Gastrocnemius medialis (tissue), 4 donors: ENCODE results near the gene CATSPER1. TPM values are rescaled to one million over a fixed set of nuclear protein-coding genes. Genes with fewer than 3 reads are reported as not detected.

Experiments used
- ATAC-seq, 2 donors: fragments of 150-250 bp; one replicate each; pipeline ENCODE4 v1.9.1; 2016
- DNase-seq, 2 donors: peaks; one replicate each; pipeline ENCODE4 v3.0.0-alpha.2; 2019
- H3K27ac ChIP-seq, 4 donors: fragments of 200-600 bp; sonication (generic); 1 replicate in 1 of 4; 2 replicates in 3 of 4; pipeline ENCODE4 v1.5.1; 2016 to 2018; ENCODE audit warnings: mild to moderate bottlenecking in 2 of 4, moderate library complexity in 1 of 4
- H3K27me3 ChIP-seq, 3 donors: fragments of 200-600 bp; sonication (generic) in 2 of 3; 1 replicate in 1 of 3; 2 replicates in 2 of 3; pipeline versions ENCODE4 v1.5.1 to v1.6.0; 2016 to 2019; ENCODE audit warnings: mild to moderate bottlenecking in 1 of 3, moderate library complexity in 1 of 3
- H3K36me3 ChIP-seq, 2 donors: fragments of 200-600 bp; sonication (generic) in 1 of 2; one replicate each; pipeline ENCODE4 v1.5.1; 2017 to 2018
- H3K4me1 ChIP-seq, 2 donors: fragments of 200-600 bp; sonication (generic) in 1 of 2; one replicate each; pipeline ENCODE4 v1.5.1; 2016 to 2017; ENCODE audit warnings: mild to moderate bottlenecking in 2 of 2
- H3K4me3 ChIP-seq, 4 donors: fragments of 200-600 bp; sonication (generic) in 3 of 4; 1 replicate in 1 of 4; 2 replicates in 3 of 4; pipeline ENCODE4 v1.5.1; 2016 to 2019; ENCODE audit warnings: mild to moderate bottlenecking in 2 of 4
- H3K9me3 ChIP-seq, 3 donors: fragments of 200-600 bp; sonication (generic) in 2 of 3; 1 replicate in 1 of 3; 2 replicates in 2 of 3; pipeline ENCODE4 v1.5.1; 2016 to 2019
- CTCF ChIP-seq, 5 experiments: fragments of 450-650 bp in 3 of 5; fragments of 200-600 bp in 2 of 5; sonication (generic) in 2 of 5; IDR thresholded peaks in 4 of 5; conservative IDR thresholded peaks in 1 of 5; 1 replicate in 4 of 5; 2 replicates in 1 of 5; pipeline ENCODE4 v1.5.1; 2016 to 2019; ENCODE audit warnings: antibody characterized with exemption in 5 of 5, mild to moderate bottlenecking in 3 of 5, moderate library complexity in 3 of 5
- POLR2A ChIP-seq, 2 donors: fragments of 450-650 bp; IDR thresholded peaks; one replicate each; pipeline ENCODE4 v1.6.1; 2017; ENCODE audit warnings: antibody characterized with exemption in 2 of 2, mild to moderate bottlenecking in 2 of 2, moderate library complexity in 2 of 2
- in situ Hi-C, 4 donors: fragments of 200-750 bp; cut with MboI; loops; one replicate each; pipeline versions ENCODE4 v1.15.0 to v1.8.0; 2017; ENCODE audit warnings: low sequenced_read_pairs in 4 of 4
- intact Hi-C: fragments of 100-400 bp; cut with DNase I; formaldehyde crosslinking; loops from one replicate; pipeline ENCODE4 v1.15.1; 2023; ENCODE audit warnings: low total_unique reads
- total RNA-seq, 4 donors: library from RNA; depleted of rRNA; stranded (reverse); fragments of >200 nt; gene quantifications; one replicate each; pipeline versions ENCODE4 v1.1.0 to v1.2.3, GENCODE V29; 2016

CATSPER1 gene
- total RNA-seq, 4 donors from 2014 or later: not detected

GRCh38 chr11:66051371-66051765 lies 25.1 kb upstream of the CATSPER1 start:
- Histone ChIP-seq H3K27me3 (peaks cover 0 to 3% (median 0%) of the 10 kb centered on the region in 3 donors), H3K4me3 (peak overlapping the region; percentile 95 to 100 (median 98)), H3K36me3 (peaks cover 0 to 29% of the 10 kb centered on the region in 2 donors), H3K9me3 (no peaks in the 10 kb centered on the region), H3K4me1 (peaks cover 13 to 19% of the 10 kb centered on the region in 2 donors), H3K27ac (peak overlapping the region; percentile 83 to 94 (median 90))
- intact Hi-C loops: loop anchor here (5.0 to 10.0 kb wide), 2 partner anchors 216 to 1373 kb away; partner anchors contain the start of genes RAB1B and RPS6KB2
- TF ChIP-seq POLR2A (IDR thresholded peaks at IDR 0.05): no peak
- no peak for TF ChIP-seq CTCF (IDR thresholded peaks at IDR 0.05 in 4 of 5, conservative IDR thresholded peaks at IDR 0.05 in 1 of 5)
- DNase-seq (no peak), ATAC-seq (no peak)
- in situ Hi-C loops: no loop called here

GRCh38 chr11:66050581-66051231 lies 24.4 kb upstream of the CATSPER1 start:
- Histone ChIP-seq H3K9me3 (no peaks in the 10 kb centered on the region), H3K27me3 (peaks cover 0 to 3% (median 0%) of the 10 kb centered on the region in 3 donors), H3K4me3 (no peak overlapping the region), H3K4me1 (peaks cover 13 to 19% of the 10 kb centered on the region in 2 donors), H3K36me3 (peaks cover 0 to 23% of the 10 kb centered on the region in 2 donors), H3K27ac (peak overlapping the region; percentile 83 to 94 (median 90))
- in situ Hi-C loops: no loop called here
- DNase-seq: no peak
- TF ChIP-seq POLR2A (IDR thresholded peaks at IDR 0.05): no peak
- TF ChIP-seq CTCF (IDR thresholded peaks at IDR 0.05 in 4 of 5, conservative IDR thresholded peaks at IDR 0.05 in 1 of 5): no peak
- no peak for ATAC-seq
- intact Hi-C loops: loop anchor here (5.0 to 10.0 kb wide), 2 partner anchors 217 to 1374 kb away; partner anchors contain the start of genes RAB1B and RPS6KB2

GRCh38 chr11:66048547-66049323 lies 22.5 kb upstream of the CATSPER1 start, which contains the start of gene GAL3ST3:
Gene GAL3ST3, minus strand, starts transcription at chr11:66049161. Its CDS starts 3,746 bp downstream, at chr11:66045415.
- peaks cover 0 to 7% of the 10 kb centered on the region in 2 donors for H3K36me3 ChIP-seq
- intact Hi-C loops (no loop called here), in situ Hi-C loops (no loop called here)
- no peak for ATAC-seq
- no peak within 1 kb of the TSS for H3K27ac ChIP-seq
- no peaks in the 10 kb centered on the region for H3K9me3 ChIP-seq
- peaks cover 17 to 19% of the 10 kb centered on the region in 2 donors for H3K4me1 ChIP-seq
- no peak within 1 kb of the TSS for H3K4me3 ChIP-seq
- no peak for TF ChIP-seq CTCF (IDR thresholded peaks at IDR 0.05 in 4 of 5, conservative IDR thresholded peaks at IDR 0.05 in 1 of 5)
- peaks cover 0 to 3% (median 0%) of the 10 kb centered on the region in 3 donors for H3K27me3 ChIP-seq
- no peak for DNase-seq

- no peak for ATAC-seq
- no peaks in the 10 kb centered on the region for H3K36me3 ChIP-seq
- TF ChIP-seq CTCF (IDR thresholded peaks at IDR 0.05 in 4 of 5, conservative IDR thresholded peaks at IDR 0.05 in 1 of 5) (no peak), POLR2A (IDR thresholded peaks at IDR 0.05) (no peak)
- DNase-seq: no peak
- no peak overlapping the region for H3K4me3 ChIP-seq
- H3K9me3 ChIP-seq: no peaks in the 10 kb centered on the region
- in situ Hi-C loops: no loop called here
- no peak overlapping the region for H3K27ac ChIP-seq
- intact Hi-C loops: no loop called here
- peaks cover 8 to 11% of the 10 kb centered on the region in 2 donors for H3K4me1 ChIP-seq
- peaks cover 0 to 3% (median 0%) of the 10 kb centered on the region in 3 donors for H3K27me3 ChIP-seq
These were observed 21.5 kb upstream of the CATSPER1 start for GRCh38 chr11:66047541-66048365.
